Measurements from ENCODE around the gene ASH1L.
A peak's percentile ranks its signal among the peaks of the same experiment; 100 is the strongest.
"Not testable (repeated sequence)": the region's sequence is repeated elsewhere in the genome, so short reads cannot be mapped to it uniquely, and the experiment has no call there.

Gene ASH1L

GRCh38 chr1:155442431-155442830 is 120.2 kb downstream of the ASH1L start:
- not testable (repeated sequence) for DNase-seq (ENCODE audit: low read depth)

GRCh38 chr1:155437405-155437804 is 125.2 kb downstream of the ASH1L start:
- DNase-seq (ENCODE audit: low read depth): no peak

- not testable (repeated sequence) for DNase-seq (ENCODE audit: low read depth)
These were observed 128.7 kb downstream of the ASH1L start for GRCh38 chr1:155433831-155434389.

GRCh38 chr1:155433128-155433830 is 129.3 kb downstream of the ASH1L start:
- DNase-seq (ENCODE audit: low read depth): not testable (repeated sequence)

- no peak for DNase-seq (ENCODE audit: low read depth)
These were observed 138.5 kb downstream of the ASH1L start for GRCh38 chr1:155424091-155424490.

- no peak for DNase-seq (ENCODE audit: low read depth)
These were observed 141.8 kb downstream of the ASH1L start for GRCh38 chr1:155420788-155421187.

- DNase-seq (ENCODE audit: low read depth): not testable (repeated sequence)
These were observed 150.8 kb downstream of the ASH1L start for GRCh38 chr1:155411840-155412239.

- DNase-seq (ENCODE audit: low read depth): no peak
These were observed 151.7 kb downstream of the ASH1L start for GRCh38 chr1:155410931-155411330.

- DNase-seq (ENCODE audit: low read depth): no peak
These were observed 165.6 kb downstream of the ASH1L start for GRCh38 chr1:155396874-155397476.

GRCh38 chr1:155392898-155393411 is 169.6 kb downstream of the ASH1L start:
- no peak for DNase-seq (ENCODE audit: low read depth)

- DNase-seq (ENCODE audit: low read depth): peak; percentile 24
These were observed 172.8 kb downstream of the ASH1L start for GRCh38 chr1:155389826-155390225.

- not testable (repeated sequence) for DNase-seq (ENCODE audit: low read depth)
These were observed 176.8 kb downstream of the ASH1L start for GRCh38 chr1:155385836-155386235.

GRCh38 chr1:155383406-155383805 is 179.2 kb downstream of the ASH1L start:
- no peak for DNase-seq (ENCODE audit: low read depth)

- DNase-seq (ENCODE audit: low read depth): peak; percentile 82
These were observed 182.9 kb downstream of the ASH1L start for GRCh38 chr1:155379631-155380090.

- peak; percentile 11 for DNase-seq (ENCODE audit: low read depth)
These were observed 183.4 kb downstream of the ASH1L start for GRCh38 chr1:155379180-155379579.

- no peak for DNase-seq (ENCODE audit: low read depth)
These were observed 202.6 kb downstream of the ASH1L start for GRCh38 chr1:155360051-155360450.

- DNase-seq (ENCODE audit: low read depth): no peak
These were observed 210.0 kb downstream of the ASH1L start for GRCh38 chr1:155352631-155353030.

GRCh38 chr1:155342842-155343241 is 219.8 kb downstream of the ASH1L start:
- no peak for DNase-seq (ENCODE audit: low read depth)

GRCh38 chr1:155339515-155340097 is 223.0 kb downstream of the ASH1L start:
- DNase-seq (ENCODE audit: low read depth): no peak

GRCh38 chr1:155334962-155335361 is 227.6 kb downstream of the ASH1L start:
- no peak for DNase-seq (ENCODE audit: low read depth)

GRCh38 chr1:155329980-155330598 is 232.5 kb downstream of the ASH1L start:
- no peak for DNase-seq (ENCODE audit: low read depth)

GRCh38 chr1:155328856-155329255 is 233.7 kb downstream of the ASH1L start:
- not testable (repeated sequence) for DNase-seq (ENCODE audit: low read depth)

Measured in stromal cell of bone marrow (primary cell).